K562 (cell line): ENCODE data around the gene CFAP107. TPM values are rescaled to one million over a fixed set of nuclear protein-coding genes. Genes with fewer than 3 reads are reported as not detected.
A peak's percentile ranks its signal among the peaks of the same experiment; 100 is the strongest.

Experiments used
- ATAC-seq: fragments of 200-7000 bp; cut with Tn5 transposase; 3 replicates; pipeline ENCODE4 v1.9.1; 2020; ENCODE audit warnings: moderate library complexity
- BruUV-seq: library from RNA; stranded (reverse); fragments of 400-500 nt; replicated peaks from 2 replicates; lab custom pipeline; 2021; lab: Mats Ljungman, UMichigan
- CTCF ChIA-PET: fragments of 300-600 bp; formaldehyde crosslinking; extraction: SDS; loops from one replicate; lab custom pipeline; 2021; ENCODE audit warnings: low intra/inter-chr PET ratio; lab: Yijun Ruan, JAX
- POLR2A ChIA-PET: fragments of 300-600, 350-650 bp; sonication (Branson Sonifier 250); formaldehyde crosslinking; extraction: SDS; loops from one replicate; lab custom pipeline; 2021; ENCODE audit warnings: antibody characterized with exemption, inconsistent platforms; lab: Yijun Ruan, JAX
- DNase-seq, 4 experiments: peaks; one replicate each; pipeline versions ENCODE4 v3.0.0 to v3.0.0-alpha.2; 2011 to 2018; ENCODE audit warnings: low spot score in 3 of 4, mixed read lengths in 3 of 4; ENCODE audit errors: extremely low read depth in 1 of 4
- FAIRE-seq: peaks from 2 replicates; lab custom pipeline; 2011; peaks lifted over from hg19 to GRCh38; lab: Jason Lieb, UNC
- H2AFZ ChIP-seq: 2 replicates; pipeline ENCODE4 v1.6.0; 2011; ENCODE audit warnings: low read depth, low read length, control low read depth, inconsistent platforms
- H3K27ac ChIP-seq: fragments of 200-600 bp; 3 replicates; pipeline ENCODE4 v1.8.0; 2011; ENCODE audit warnings: low read depth, mild to moderate bottlenecking, control low read depth, inconsistent platforms, low read length, moderate library complexity, mixed read lengths; ENCODE audit errors: extremely low read depth
- H3K27me3 ChIP-seq, 2 experiments: fragments of 300-600 bp in 1 of 2; 2 replicates in 1 of 2; 3 replicates in 1 of 2; pipeline versions ENCODE4 v1.6.0 to v1.8.0; 2011; ENCODE audit warnings: inconsistent platforms in 2 of 2, low read length in 2 of 2, mild to moderate bottlenecking in 1 of 2, mixed read lengths in 1 of 2, moderate library complexity in 1 of 2; ENCODE audit not compliant: control insufficient read depth in 2 of 2, insufficient read depth in 2 of 2
- H3K36me3 ChIP-seq: fragments of 300-600 bp; 3 replicates; pipeline ENCODE4 v1.8.0; 2011; ENCODE audit warnings: mild to moderate bottlenecking, low read length, inconsistent platforms; ENCODE audit not compliant: control insufficient read depth, insufficient read depth
- H3K4me1 ChIP-seq, 2 experiments: fragments of 200-600 bp in 1 of 2; replicated peaks in 1 of 2; 2 replicates in 1 of 2; 3 replicates in 1 of 2; pipeline versions ENCODE4 v1.5.1 to v1.8.0; 2011; ENCODE audit warnings: inconsistent platforms in 2 of 2, low read length in 2 of 2, mild to moderate bottlenecking in 1 of 2, mixed read lengths in 1 of 2, moderate library complexity in 1 of 2; ENCODE audit not compliant: control insufficient read depth in 2 of 2, insufficient read depth in 2 of 2
- H3K4me2 ChIP-seq: 2 replicates; pipeline ENCODE4 v1.6.1; 2011; ENCODE audit warnings: low read length, control low read depth, inconsistent platforms, mixed read lengths; ENCODE audit not compliant: insufficient read depth
- H3K4me3 ChIP-seq: fragments of 200-600 bp; sonication (generic), shearing (Covaris generic); 2 replicates; pipeline ENCODE4 v1.5.1; 2016; ENCODE audit warnings: control low read depth, inconsistent platforms
- H3K79me2 ChIP-seq: fragments of 200-600 bp; 3 replicates; pipeline ENCODE4 v1.8.0; 2011; ENCODE audit warnings: low read length, inconsistent platforms; ENCODE audit not compliant: control insufficient read depth, insufficient read depth
- H3K9ac ChIP-seq, 2 experiments: 2 replicates each; pipeline versions ENCODE4 v1.6.0 to v1.6.1; 2011; ENCODE audit warnings: low read depth in 2 of 2, low read length in 2 of 2, control low read depth in 1 of 2, inconsistent platforms in 1 of 2, mild to moderate bottlenecking in 1 of 2, mixed read lengths in 1 of 2; ENCODE audit not compliant: insufficient read depth in 1 of 2
- H3K9me1 ChIP-seq: one replicate; pipeline ENCODE4 v1.6.0; 2011; ENCODE audit warnings: inconsistent platforms, mild to moderate bottlenecking, low read length, moderate library complexity; ENCODE audit not compliant: control insufficient read depth, insufficient read depth
- H3K9me3 ChIP-seq: replicated peaks from 2 replicates; pipeline ENCODE4 v1.5.1; 2011; ENCODE audit warnings: low read depth, low read length, inconsistent platforms; ENCODE audit not compliant: control insufficient read depth, insufficient read depth
- H4K20me1 ChIP-seq: replicated peaks from 2 replicates; pipeline ENCODE4 v1.6.1; 2011; ENCODE audit warnings: low read length, inconsistent platforms, mixed read lengths; ENCODE audit not compliant: control insufficient read depth, insufficient read depth
- CREB3 ChIP-seq: fragments of 450-650 bp; conservative IDR thresholded peaks from 2 replicates; pipeline ENCODE4 v1.6.1; 2016; ENCODE audit warnings: missing genetic modification characterization, low read depth, mild to moderate bottlenecking, missing compliant biosample characterization, moderate library complexity
- GATAD2B ChIP-seq: fragments of 450-650 bp; IDR thresholded peaks from 2 replicates; pipeline ENCODE4 v1.6.1; 2017; ENCODE audit warnings: mild to moderate bottlenecking, borderline replicate concordance
- KLF13 ChIP-seq: fragments of 450-650 bp; IDR thresholded peaks from 2 replicates; pipeline ENCODE4 v1.6.1; 2016; ENCODE audit warnings: missing genetic modification characterization, low read depth, mild to moderate bottlenecking, missing compliant biosample characterization, moderate library complexity, borderline replicate concordance
- ZEB2 ChIP-seq: fragments of 450-650 bp; IDR thresholded peaks from 2 replicates; pipeline ENCODE4 v1.6.1; 2016
- ZNF184 ChIP-seq: sonication (generic); formaldehyde crosslinking; IDR thresholded peaks from 2 replicates; pipeline ENCODE4 v1.5.0; 2020; ENCODE audit warnings: missing genetic modification reagents
- ZNF507 ChIP-seq: conservative IDR thresholded peaks from 2 replicates; pipeline ENCODE4 v1.6.1; 2017; ENCODE audit warnings: missing genetic modification characterization, missing compliant biosample characterization
- ZNF639 ChIP-seq, 2 experiments: fragments of 200-800 bp in 1 of 2; sonication (Bioruptor generic) in 1 of 2; sonication (generic) in 1 of 2; formaldehyde crosslinking in 1 of 2; IDR thresholded peaks in 1 of 2; conservative IDR thresholded peaks in 1 of 2; 2 replicates each; pipeline versions ENCODE4 v1.5.0 to v1.6.1; 2016 to 2020; ENCODE audit warnings: missing compliant biosample characterization in 1 of 2, missing genetic modification characterization in 1 of 2, missing genetic modification reagents in 1 of 2
- ZNF778 ChIP-seq: fragments of 450-650 bp; formaldehyde crosslinking; IDR thresholded peaks from 2 replicates; pipeline ENCODE4 v1.4.0; 2020; ENCODE audit warnings: mild to moderate bottlenecking, moderate library complexity
- WGBS: fragments of 100-300 bp; shearing (Covaris generic); methylation state at CpG from one replicate; pipeline ENCODE4 v1.1.6; 2016; ENCODE audit warnings: low coverage, mixed read lengths; ENCODE audit not compliant: insufficient coverage; ENCODE audit errors: missing lambda C conversion rate; 5-methylcytosine and 5-hydroxymethylcytosine counted together
- in situ Hi-C: fragments of 300-500 bp; cut with MboI; formaldehyde crosslinking; loops from 4 replicates; pipeline ENCODE4 v1.15.0; 2018; ENCODE audit warnings: inconsistent platforms, mixed read lengths
- intact Hi-C: fragments of 100-400 bp; cut with micrococcal nuclease; formaldehyde crosslinking; loops from 2 replicates; pipeline ENCODE4 v1.14.2; 2022
- polyA plus RNA-seq, 8 experiments: library from polyadenylated mRNA; depleted of rRNA in 4 of 8; stranded (reverse) in 5 of 8; unstranded in 3 of 8; fragments of >200 nt; fragmentation: Nextera tagmentation in 2 of 8; fragmentation: Illumina TruSeq in 1 of 8; extraction: Ambion mirVana in 2 of 8; extraction: Trizol in 1 of 8; gene quantifications; 2 replicates each; pipeline versions ENCODE4 v1.2.1 to v1.2.3, GENCODE V29; 2011 to 2014; ENCODE audit warnings: inconsistent platforms in 1 of 8, missing spikeins in 1 of 8
- total RNA-seq, 7 experiments: library from RNA; depleted of rRNA in 6 of 7; stranded (reverse); fragments of >200 nt in 6 of 7; fragmentation: Illumina TruSeq in 2 of 7; extraction: Trizol in 2 of 7; gene quantifications; 2 replicates each; pipeline versions ENCODE4 v1.2.1 to v1.2.3, GENCODE V29; 2011 to 2021; ENCODE audit warnings: low replicate concordance in 1 of 7

CFAP107 gene
- total and polyA plus RNA-seq, 9 of the 15 experiments (the other 6 are each of a cell fraction or from before 2014, with no cell fraction given), result 0.03 to 0.08 TPM; not detected in 7

GRCh38 chr1:12764016-12764415, 18.0 kb downstream of the CFAP107 start (continued):
- no peak for TF ChIP-seq ZNF639 (CRISPR knock-in tag; conservative IDR thresholded peaks at IDR 0.05 in 1 of 2, IDR thresholded peaks at IDR 0.05 in 1 of 2)

- POLR2A ChIA-PET, result no interaction called here
- Histone ChIP-seq H3K9ac (no peak overlapping the region), H3K36me3 (no peaks in the 10 kb centered on the region), H3K4me3 (no peak overlapping the region), H3K9me3 (no peaks in the 10 kb centered on the region), H3K27me3 (peaks cover 7 to 23% of the 10 kb centered on the region in 2 experiments; a peak in 1 of 5 replicates), H3K4me2 (no peak overlapping the region), H3K4me1 (no peaks in the 10 kb centered on the region), H3K9me1 (no peaks in the 10 kb centered on the region), H2AFZ (no peak overlapping the region), H3K79me2 (no peaks in the 10 kb centered on the region), H4K20me1 (no peaks in the 10 kb centered on the region), H3K27ac (no peak overlapping the region)
- no TSS peak for BruUV-seq
- TF ChIP-seq CREB3 (tag) (no peak), ZNF507 (tag) (no peak), GATAD2B (no peak), KLF13 (tag) (no peak), ZNF184 (CRISPR knock-in tag) (no peak), ZNF778 (CRISPR knock-in tag) (no peak), ZEB2 (no peak)
- DNase-seq, result peak in 1 of 4 experiments; percentile 2
- FAIRE-seq, result no peak
- in situ Hi-C loops, result loop anchor here (5.0 kb wide), 1 partner anchor 647 kb away; no protein-coding TSS in a partner anchor
- WGBS, result 0% methylated on average over 2 of the region's 2 CpGs
- CTCF ChIA-PET, result no interaction called here
- no peak for ATAC-seq
- intact Hi-C loops, result no loop called here
Measured at GRCh38 chr1:12769031-12769430, 23.0 kb downstream of the CFAP107 start.
